Retinal pigment epithelial cell (primary cell): ENCODE measurements around the gene KIF17.

Experiments
- DNase-seq: peaks from one replicate; pipeline ENCODE4 v3.0.0-alpha.2; 2010; ENCODE audit warnings: low read depth
- H3K4me3 ChIP-seq: 2 replicates; pipeline ENCODE4 v1.5.1; 2011; ENCODE audit warnings: mild to moderate bottlenecking, low read length, control low read depth, moderate library complexity
- CTCF ChIP-seq: conservative IDR thresholded peaks from 2 replicates; pipeline ENCODE4 v1.5.1; 2011; ENCODE audit warnings: low read depth, low read length, control low read depth, inconsistent platforms

Gene KIF17

DNA sequence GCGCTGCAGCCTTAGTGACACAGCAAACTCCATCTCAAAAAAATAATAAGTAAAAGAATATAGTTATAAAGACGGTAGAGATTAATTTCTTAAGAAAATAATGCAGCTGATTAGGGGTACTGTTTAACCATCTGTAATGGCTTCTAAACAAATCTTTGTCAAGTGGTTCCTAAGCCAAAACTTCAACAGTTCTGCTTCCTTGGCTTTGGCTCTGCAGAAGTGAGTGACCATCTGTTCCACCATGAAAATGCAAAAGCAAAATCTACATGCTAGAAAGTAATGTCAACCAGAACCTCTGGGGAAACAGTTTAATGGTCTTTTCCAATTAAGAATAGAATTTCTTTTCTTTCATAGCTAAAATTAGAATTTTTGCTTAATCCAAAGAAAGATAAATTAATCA is 23.0 kb upstream of the KIF17 start:
- no peak for DNase-seq
- TF ChIP-seq CTCF: no peak
- H3K4me3 ChIP-seq: no peak overlapping the region

GRCh38 chr1:20739225-20739624 is 21.4 kb upstream of the KIF17 start:
- no peak for DNase-seq
- no peak overlapping the region for H3K4me3 ChIP-seq
- TF ChIP-seq CTCF: no peak

- no peak for TF ChIP-seq CTCF
- DNase-seq: no peak
- no peak overlapping the region for H3K4me3 ChIP-seq
These were observed 17.8 kb upstream of the KIF17 start for GRCh38 chr1:20735581-20736111.

DNA sequence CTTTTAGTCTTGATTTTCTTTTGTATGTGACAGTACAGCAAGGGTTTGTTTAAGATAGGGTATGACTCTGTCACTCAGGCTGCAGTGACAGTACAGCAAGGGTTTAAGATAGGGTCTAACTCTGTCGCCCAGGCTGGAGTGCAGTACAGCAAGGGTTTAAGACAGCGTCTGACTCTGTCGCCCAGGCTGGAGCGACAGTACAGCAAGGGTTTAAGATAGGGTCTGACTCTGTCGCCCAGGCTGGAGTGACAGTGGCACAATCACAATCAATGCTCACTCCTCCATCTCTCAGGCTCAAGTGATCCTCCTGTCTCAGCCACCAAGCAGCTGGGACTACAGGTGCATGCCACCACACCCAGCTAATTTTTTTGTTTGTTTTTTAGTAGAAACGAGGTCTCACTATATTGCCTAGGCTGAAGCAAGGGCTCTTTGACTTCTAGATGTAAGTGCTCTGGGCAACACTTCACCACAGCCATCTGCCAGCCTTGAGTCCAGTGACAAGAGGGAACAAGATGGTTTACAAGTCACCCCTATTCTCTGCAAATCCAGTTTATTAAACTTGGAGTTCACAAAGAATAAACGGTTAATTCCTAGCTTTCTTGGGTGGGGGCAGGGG is 15.7 kb upstream of the KIF17 start:
- H3K4me3 ChIP-seq: peak overlapping the region; percentile 17
- no peak for DNase-seq
- TF ChIP-seq CTCF: no peak

DNA sequence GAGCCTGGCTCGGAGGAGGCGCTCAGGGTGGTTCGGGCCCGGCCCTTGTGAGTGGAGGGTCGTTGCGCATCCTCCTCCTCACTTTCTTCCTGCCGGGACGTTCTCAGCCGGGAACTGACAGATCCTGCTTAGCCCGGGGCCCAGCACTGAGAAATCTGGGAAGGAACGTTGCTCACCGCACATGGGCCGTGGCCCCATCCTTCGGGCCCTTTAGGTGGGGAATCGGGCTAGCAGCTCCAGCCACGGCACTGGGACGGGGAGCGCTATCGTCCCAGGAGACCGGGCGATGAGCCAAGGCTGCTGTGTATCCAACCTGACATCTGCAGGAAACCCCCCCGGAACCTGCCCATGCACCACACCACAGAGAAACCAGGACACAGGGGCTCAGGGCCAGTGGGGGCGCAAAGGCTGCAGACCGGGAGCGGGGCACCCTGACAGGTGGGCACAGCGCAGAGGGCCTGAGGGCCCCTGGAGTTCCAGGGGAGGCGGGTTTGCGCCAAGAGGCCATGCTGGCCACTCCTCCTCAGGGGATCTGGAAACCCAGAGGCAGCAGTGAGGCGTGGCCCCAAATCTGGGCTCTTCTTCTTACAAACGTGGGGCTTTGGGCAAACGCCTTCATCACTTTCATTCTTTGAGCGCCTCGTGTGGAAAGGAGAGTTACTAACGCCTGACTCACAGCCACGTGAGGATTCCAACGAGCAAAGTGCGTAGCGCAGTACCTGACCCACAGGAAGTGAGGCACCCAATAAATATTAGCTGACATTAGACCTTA is 15.0 kb upstream of the KIF17 start, which contains the start of gene SH2D5:
Gene SH2D5, minus strand, starts transcription at position 116 of the 772 bp plus-strand sequence. CDS start 4,659 bp downstream, outside the sequence.
- peak within 1 kb of the TSS; percentile 68 for H3K4me3 ChIP-seq
- DNase-seq: peak; percentile 90
- TF ChIP-seq CTCF: peak; percentile 36

- peak; percentile 37 for DNase-seq
- no peak for TF ChIP-seq CTCF
- peak overlapping the region; percentile 68 for H3K4me3 ChIP-seq
These were observed 14.3 kb upstream of the KIF17 start for GRCh38 chr1:20732071-20732587.
